GM12878 (cell line): ENCODE data around the gene ANP32B. TPM values are rescaled to one million over a fixed set of nuclear protein-coding genes. Genes with fewer than 3 reads are reported as not detected.
A peak's percentile ranks its signal among the peaks of the same experiment; 100 is the strongest.

Experiments
- CBFB ChIP-seq: IDR thresholded peaks from 2 replicates; pipeline ENCODE4 v1.6.1; 2016; ENCODE audit warnings: antibody characterized with exemption, low read depth
- CBX3 ChIP-seq: fragments of 200-600 bp; sonication (generic); IDR thresholded peaks from 2 replicates; pipeline ENCODE4 v1.6.1; 2016; ENCODE audit warnings: low read depth, borderline replicate concordance
- CHD2 ChIP-seq: IDR thresholded peaks from 2 replicates; pipeline ENCODE4 v1.6.1; 2011; ENCODE audit warnings: low read depth, low read length, improper control_type of control experiment, borderline replicate concordance
- DPF2 ChIP-seq: fragments of 450-650 bp; IDR thresholded peaks from 2 replicates; pipeline ENCODE4 v1.6.1; 2017; ENCODE audit warnings: mild to moderate bottlenecking
- ELK1 ChIP-seq: IDR thresholded peaks from 2 replicates; pipeline ENCODE4 v1.6.1; 2012; ENCODE audit warnings: low read depth, low read length, improper control_type of control experiment
- HDAC6 ChIP-seq: fragments of 200-600 bp; sonication (generic); IDR thresholded peaks from one replicate; pipeline ENCODE4 v1.8.0; 2017; ENCODE audit warnings: antibody characterized with exemption; ENCODE audit not compliant: unreplicated experiment
- IKZF2 ChIP-seq, 2 experiments: fragments of 450-650 bp; IDR thresholded peaks; 2 replicates each; pipeline ENCODE4 v1.6.1; 2017; ENCODE audit warnings: mild to moderate bottlenecking in 2 of 2, moderate library complexity in 2 of 2
- MAX ChIP-seq: IDR thresholded peaks from 2 replicates; pipeline ENCODE4 v1.6.1; 2012; ENCODE audit warnings: low read depth, low read length, improper control_type of control experiment
- MTA3 ChIP-seq: IDR thresholded peaks from 2 replicates; pipeline ENCODE4 v1.6.1; 2012; ENCODE audit warnings: low read length, inconsistent platforms, borderline replicate concordance
- MXI1 ChIP-seq: fragments of 150-350 bp; IDR thresholded peaks from 2 replicates; pipeline ENCODE4 v1.6.1; 2011; ENCODE audit warnings: low read depth, mild to moderate bottlenecking, inconsistent platforms, low read length, improper control_type of control experiment
- MYB ChIP-seq: fragments of 150-350 bp; IDR thresholded peaks from 2 replicates; pipeline ENCODE4 v1.6.1; 2014; ENCODE audit warnings: mild to moderate bottlenecking, low read depth, low read length, borderline replicate concordance
- MYC ChIP-seq: IDR thresholded peaks from 2 replicates; pipeline ENCODE4 v1.6.1; 2011; ENCODE audit warnings: mild to moderate bottlenecking, low read length, moderate library complexity, inconsistent platforms; ENCODE audit not compliant: insufficient read depth, insufficient replicate concordance, insufficient read length, severe bottlenecking
- NR2C1 ChIP-seq: fragments of 450-650 bp; IDR thresholded peaks from 2 replicates; pipeline ENCODE4 v1.6.1; 2017; ENCODE audit warnings: antibody characterized with exemption, mild to moderate bottlenecking, moderate library complexity
- POLR2AphosphoS5 ChIP-seq: IDR thresholded peaks from 2 replicates; pipeline ENCODE4 v1.6.1; 2011; ENCODE audit warnings: mild to moderate bottlenecking, low read length, inconsistent platforms
- POU2F2 ChIP-seq: IDR thresholded peaks from 3 replicates; pipeline ENCODE4 v1.6.1; 2011; ENCODE audit warnings: low read depth, mild to moderate bottlenecking, low read length, borderline replicate concordance
- RELA ChIP-seq: fragments of 450-650 bp; IDR thresholded peaks from 2 replicates; pipeline ENCODE4 v1.8.0; 2014; ENCODE audit warnings: borderline replicate concordance; ENCODE audit not compliant: partially characterized antibody
- REST ChIP-seq: IDR thresholded peaks from 2 replicates; pipeline ENCODE4 v1.6.1; 2012; ENCODE audit warnings: mild to moderate bottlenecking, low read depth, low read length
- SIN3A ChIP-seq: IDR thresholded peaks from 2 replicates; pipeline ENCODE4 v1.6.1; 2012; ENCODE audit warnings: low read depth, low read length, improper control_type of control experiment
- TARDBP ChIP-seq: IDR thresholded peaks from 2 replicates; pipeline ENCODE4 v1.6.1; 2016; ENCODE audit warnings: borderline replicate concordance
- TCF12 ChIP-seq: IDR thresholded peaks from 2 replicates; pipeline ENCODE4 v1.6.1; 2011; ENCODE audit warnings: low read depth, mild to moderate bottlenecking, low read length
- ZNF217 ChIP-seq: fragments of 450-650 bp; IDR thresholded peaks from 2 replicates; pipeline ENCODE4 v1.6.1; 2017; ENCODE audit warnings: antibody characterized with exemption, mild to moderate bottlenecking
- ZNF384 ChIP-seq: IDR thresholded peaks from 2 replicates; pipeline ENCODE4 v1.6.1; 2012; ENCODE audit warnings: low read depth, mild to moderate bottlenecking, low read length, improper control_type of control experiment, borderline replicate concordance
- polyA plus RNA-seq, 11 experiments: library from polyadenylated mRNA; depleted of rRNA in 4 of 11; unstranded in 6 of 11; stranded (reverse) in 5 of 11; fragments of >200 nt; fragmentation: Nextera tagmentation in 4 of 11; fragmentation: Illumina TruSeq in 1 of 11; extraction: Ambion mirVana in 4 of 11; extraction: Trizol in 1 of 11; gene quantifications; 1 replicate in 1 of 11; 2 replicates in 10 of 11; pipeline versions ENCODE4 v1.2.1 to v1.2.3, GENCODE V29; 2011 to 2016; ENCODE audit warnings: inconsistent platforms in 2 of 11, missing spikeins in 2 of 11, low read depth in 1 of 11
- total RNA-seq, 4 experiments: library from RNA; depleted of rRNA in 3 of 4; stranded (reverse); fragments of >200 nt in 3 of 4; fragmentation: Illumina TruSeq in 1 of 4; extraction: Trizol in 1 of 4; gene quantifications; 2 replicates each; pipeline versions ENCODE4 v1.2.1 to v1.2.3, GENCODE V29; 2013 to 2021
- TF ChIP-seq, protein P1 (sequence below): fragments of 450-650 bp; IDR thresholded peaks from 2 replicates; pipeline ENCODE4 v1.6.1; 2017; ENCODE audit warnings: mild to moderate bottlenecking, low read depth, inconsistent platforms; ENCODE audit not compliant: poor library complexity, severe bottlenecking

ANP32B gene
- total and polyA plus RNA-seq, 10 of the 15 experiments (the other 5 are each of a cell fraction or from before 2014, with no cell fraction given), result 24.5 to 419 (median 171) TPM

DNA sequence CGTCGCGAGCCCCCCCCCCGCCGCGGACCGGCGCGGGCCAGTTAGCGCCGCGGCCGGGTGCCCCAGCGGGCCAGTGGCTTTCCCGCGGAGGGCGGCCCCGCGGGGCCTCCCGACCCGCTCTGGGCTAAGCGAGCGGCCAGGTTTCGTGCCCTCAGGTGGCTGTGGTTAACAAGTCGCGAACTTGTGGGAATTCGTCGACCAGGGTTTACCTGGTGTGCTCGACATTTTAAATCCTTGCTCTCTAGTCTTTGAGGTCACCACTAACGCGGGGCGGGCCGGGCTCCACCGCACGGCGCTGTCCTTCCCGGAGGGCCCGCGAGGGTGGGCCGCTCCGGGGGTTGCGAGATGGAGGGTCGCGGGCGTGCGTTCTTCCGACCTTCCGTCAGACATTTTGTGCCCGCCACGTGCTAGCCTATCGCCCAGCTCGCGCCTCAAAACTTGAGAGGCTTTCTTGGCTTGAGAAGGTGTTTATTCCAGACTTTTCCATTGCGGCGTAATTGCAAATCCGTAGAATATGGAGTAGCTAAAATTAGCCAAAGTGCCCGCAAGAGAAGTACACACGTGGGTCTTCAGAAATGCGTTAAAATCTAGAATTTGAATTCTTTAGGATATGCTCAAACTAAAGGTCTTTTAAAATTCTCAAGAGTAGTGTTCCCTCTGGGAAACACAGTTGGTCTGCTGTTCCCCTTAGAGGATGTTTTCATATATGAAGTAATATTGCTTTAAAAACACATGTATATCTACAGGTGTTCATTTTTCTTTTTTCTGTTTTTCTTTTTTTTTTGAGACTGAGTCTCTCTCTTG, 2.1 kb downstream of the ANP32B start (continued):
- no peak; the same call in 2 of the 3 replicates for TF ChIP-seq POU2F2
- no peak for TF ChIP-seq REST
- 0 out of 4 replicates have a peak, but pooled peaks have one; percentile 21 to 28 for TF ChIP-seq IKZF2 (IDR thresholded peaks at IDR 0.05)
- TF ChIP-seq ELK1, result no peak
- no peak for TF ChIP-seq POLR2AphosphoS5
- TF ChIP-seq MTA3, result no peak
- TF ChIP-seq CHD2, result no peak
- TF ChIP-seq, protein P1, sequence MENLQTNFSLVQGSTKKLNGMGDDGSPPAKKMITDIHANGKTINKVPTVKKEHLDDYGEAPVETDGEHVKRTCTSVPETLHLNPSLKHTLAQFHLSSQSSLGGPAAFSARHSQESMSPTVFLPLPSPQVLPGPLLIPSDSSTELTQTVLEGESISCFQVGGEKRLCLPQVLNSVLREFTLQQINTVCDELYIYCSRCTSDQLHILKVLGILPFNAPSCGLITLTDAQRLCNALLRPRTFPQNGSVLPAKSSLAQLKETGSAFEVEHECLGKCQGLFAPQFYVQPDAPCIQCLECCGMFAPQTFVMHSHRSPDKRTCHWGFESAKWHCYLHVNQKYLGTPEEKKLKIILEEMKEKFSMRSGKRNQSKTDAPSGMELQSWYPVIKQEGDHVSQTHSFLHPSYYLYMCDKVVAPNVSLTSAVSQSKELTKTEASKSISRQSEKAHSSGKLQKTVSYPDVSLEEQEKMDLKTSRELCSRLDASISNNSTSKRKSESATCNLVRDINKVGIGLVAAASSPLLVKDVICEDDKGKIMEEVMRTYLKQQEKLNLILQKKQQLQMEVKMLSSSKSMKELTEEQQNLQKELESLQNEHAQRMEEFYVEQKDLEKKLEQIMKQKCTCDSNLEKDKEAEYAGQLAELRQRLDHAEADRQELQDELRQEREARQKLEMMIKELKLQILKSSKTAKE, result peak; percentile 15
- peak; percentile 33 for TF ChIP-seq DPF2
- TF ChIP-seq CBX3, result no peak
- no peak for TF ChIP-seq MYB
- 0 out of 2 replicates have a peak, but pooled peaks have one; percentile 12 for TF ChIP-seq TARDBP
- 0 out of 2 replicates have a peak, but pooled peaks have one; percentile 7 for TF ChIP-seq CBFB
- peak; percentile 85 for TF ChIP-seq MXI1
- TF ChIP-seq HDAC6, result no peak
- TF ChIP-seq ZNF384, result no peak
- peak; percentile 90 for TF ChIP-seq MAX
- TF ChIP-seq MYC, result peak; percentile 68
- no peak for TF ChIP-seq SIN3A
- no peak for TF ChIP-seq RELA
- TF ChIP-seq ZNF217, result 0 out of 2 replicates have a peak, but pooled peaks have one; percentile 67
- TF ChIP-seq NR2C1, result no peak
- TF ChIP-seq TCF12, result no peak
